Right lobe of liver (tissue), 4 donors: ENCODE measurements around the gene CST8.

ENCODE experiments used
- CTCF ChIP-seq, 4 donors: fragments of 200-600 bp in 3 of 4; fragments of 450-650 bp in 1 of 4; IDR thresholded peaks; one replicate each; pipeline versions ENCODE4 v1.5.1 to v1.8.0; 2016 to 2022; ENCODE audit warnings: antibody characterized with exemption in 4 of 4, mild to moderate bottlenecking in 2 of 4
- POLR2A ChIP-seq: fragments of 450-650 bp; IDR thresholded peaks from one replicate; pipeline ENCODE4 v1.6.1; 2017; ENCODE audit warnings: antibody characterized with exemption, mild to moderate bottlenecking
- donor health status: DM: no; HTN: no; CAD: no.
- donor health status: DM: no; HTN: no; CAD: no.
- donor health status: DM: no; HTN: yes; CAD: no.

- TF ChIP-seq CTCF (IDR thresholded peaks at IDR 0.05) (no peak), POLR2A (no peak)
These were observed 41.5 kb upstream of the CST8 start for GRCh38 chr20:23449421-23449820.
